T-helper 22 cell (primary cell): Measurements from ENCODE around the gene CDR2.

Source experiments
- DNase-seq: peaks from one replicate; pipeline ENCODE4 v3.0.0-alpha.2; 2020; ENCODE audit warnings: low read depth

Gene CDR2

GRCh38 chr16:22323959-22324786 is 50.2 kb downstream of the CDR2 start:
- DNase-seq, result no peak

DNA sequence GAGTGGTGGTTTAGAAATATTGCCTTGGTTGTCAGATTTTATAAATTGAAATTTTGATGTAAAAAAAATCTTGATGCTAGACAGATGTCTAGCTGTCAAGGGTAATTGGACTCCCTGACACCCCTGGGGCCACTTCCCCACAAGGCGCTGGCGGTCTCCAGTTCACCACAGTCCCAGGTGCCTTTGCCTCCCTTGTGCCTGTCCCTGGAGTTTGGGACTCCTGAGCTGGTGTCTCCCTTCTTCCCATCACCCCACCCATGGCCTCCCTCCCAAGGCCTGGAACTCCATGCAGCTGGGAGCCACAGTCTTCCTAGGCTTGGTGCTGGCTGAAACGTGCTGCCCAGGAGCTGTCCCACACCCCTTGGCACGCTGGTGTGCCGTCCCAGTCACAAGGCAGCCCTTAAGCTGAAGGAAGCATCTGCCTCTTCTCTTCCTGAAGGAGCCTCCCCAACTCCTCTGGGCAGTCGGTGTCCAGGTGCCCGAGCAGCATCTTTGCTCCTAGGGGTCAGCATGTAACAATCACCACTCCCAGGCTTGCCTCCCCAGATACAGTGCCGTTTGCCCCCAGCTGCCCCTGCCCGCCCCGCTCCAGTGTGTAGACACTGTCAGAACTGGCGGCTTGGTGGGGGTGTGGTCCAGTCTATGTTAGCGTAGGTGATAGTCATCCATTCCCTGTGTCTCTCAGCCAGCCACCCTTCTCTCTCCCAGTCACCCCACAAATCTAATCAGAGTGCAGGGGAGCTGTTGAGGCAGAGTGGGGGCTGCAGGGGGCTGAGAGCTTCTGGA is 51.1 kb downstream of the CDR2 start:
- DNase-seq, result no peak

DNA sequence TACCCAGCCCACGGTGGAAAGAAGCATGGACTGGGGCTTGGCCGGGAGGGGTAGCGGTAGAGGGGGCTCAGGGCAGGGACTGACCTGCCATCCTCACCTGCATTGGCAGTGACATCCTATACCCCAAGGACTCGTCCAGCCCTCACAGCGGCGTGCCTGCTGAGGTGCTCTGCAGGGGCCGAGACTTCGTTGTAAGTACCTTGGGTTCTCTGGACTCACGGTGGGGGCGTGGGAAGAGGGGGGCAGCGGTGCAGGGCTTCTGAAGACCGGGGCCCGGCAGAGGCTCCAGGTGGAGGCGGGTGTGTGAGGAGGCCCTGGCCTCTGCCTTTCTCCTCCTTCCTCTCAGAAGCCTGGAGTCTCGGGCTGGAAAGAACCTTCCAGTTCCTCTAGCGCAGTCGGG is 51.7 kb downstream of the CDR2 start:
- no peak for DNase-seq

GRCh38 chr16:22322021-22322471 is 52.4 kb downstream of the CDR2 start:
- no peak for DNase-seq

DNA sequence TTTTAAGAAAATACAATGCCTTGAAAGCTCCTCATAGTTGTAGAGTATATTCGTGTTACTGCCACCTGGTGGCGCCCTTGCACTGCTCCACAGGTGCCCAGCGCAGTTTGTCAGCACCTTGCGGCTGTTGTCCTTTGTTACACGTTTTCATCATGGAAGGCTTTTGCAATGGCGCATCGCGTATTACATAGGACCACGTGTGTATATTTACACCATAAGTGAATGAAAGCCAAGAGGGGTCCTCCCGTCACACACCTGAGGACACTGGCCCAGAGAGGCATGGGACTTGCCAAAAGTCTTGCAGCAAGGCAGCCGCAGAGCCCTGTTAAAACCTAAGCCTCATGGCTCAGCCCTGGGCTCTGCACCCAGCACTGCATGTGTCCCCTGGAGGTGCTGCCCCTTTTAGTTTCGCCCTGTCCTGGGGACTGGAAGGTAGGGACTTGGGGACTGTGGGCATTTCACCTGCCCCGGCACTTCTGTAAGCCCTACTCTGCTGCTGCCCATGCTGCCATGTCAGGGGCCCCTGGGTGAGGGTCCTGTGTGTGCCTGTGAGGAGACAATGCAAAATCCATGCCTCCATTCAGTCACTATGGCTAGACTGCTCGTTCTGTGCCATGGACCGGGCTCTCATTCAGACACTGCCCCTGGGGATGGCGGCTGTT is 52.9 kb downstream of the CDR2 start:
- DNase-seq, result peak; percentile 41

DNA sequence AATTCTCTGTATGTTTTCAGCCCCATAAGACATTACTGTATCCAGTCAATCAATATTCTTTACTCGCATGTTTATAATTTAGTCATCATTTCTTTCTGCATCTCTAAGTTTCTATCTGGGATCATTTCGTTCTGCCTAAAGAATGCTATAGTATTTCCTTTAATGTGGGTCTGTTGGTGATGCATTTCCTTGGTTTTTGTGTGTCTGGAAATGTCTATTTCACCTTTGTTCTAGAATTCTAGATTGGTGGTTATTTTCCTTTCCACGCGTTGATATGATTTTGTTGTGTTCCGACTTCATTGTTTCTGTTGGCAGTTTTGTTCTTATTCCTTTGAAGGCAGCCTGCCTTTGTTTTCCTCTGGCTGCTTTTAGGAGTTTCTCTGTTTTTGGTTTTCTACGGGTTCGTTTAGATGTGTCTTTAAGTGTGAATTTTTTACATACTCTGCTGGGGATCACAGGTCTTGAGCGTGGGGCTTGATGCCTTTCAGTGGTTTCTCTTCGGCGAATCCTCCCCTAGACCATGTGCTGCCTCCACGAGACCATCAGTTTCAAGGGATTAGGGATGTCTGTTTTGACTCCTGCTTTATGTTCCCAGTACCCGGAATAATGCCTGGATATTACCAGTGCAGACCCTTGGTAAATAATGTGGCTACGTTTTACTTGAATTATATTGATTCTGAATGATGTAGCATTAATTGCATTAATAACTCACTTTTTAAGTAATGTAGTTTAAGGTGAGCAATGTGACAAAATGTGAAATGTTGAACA is 53.7 kb downstream of the CDR2 start:
- DNase-seq, result no peak

GRCh38 chr16:22318690-22319358 is 55.6 kb downstream of the CDR2 start:
- peak; percentile 19 for DNase-seq

DNA sequence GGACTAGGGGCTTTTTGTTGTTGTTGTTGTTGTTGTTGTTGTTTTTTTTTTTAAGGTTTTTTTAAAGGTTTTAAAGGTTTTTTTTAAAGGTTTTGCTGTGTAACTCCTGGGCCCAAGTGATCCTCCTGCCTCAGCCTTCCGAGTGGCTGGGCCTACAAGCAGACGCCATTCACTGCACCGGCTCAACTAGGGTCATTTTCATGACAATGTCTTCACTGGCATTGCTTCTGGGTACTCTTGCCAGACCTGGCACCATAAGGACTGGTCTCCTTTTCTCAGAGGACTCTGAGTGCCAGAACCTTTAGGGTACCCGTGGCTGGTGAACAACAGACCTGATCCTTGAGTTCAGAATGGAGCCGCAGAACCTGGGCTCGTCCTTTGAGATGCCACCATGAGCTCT is 56.8 kb downstream of the CDR2 start:
- no peak for DNase-seq

- no peak for DNase-seq
These were observed 57.4 kb downstream of the CDR2 start for GRCh38 chr16:22317001-22317530.

GRCh38 chr16:22316411-22316811 is 58.0 kb downstream of the CDR2 start:
- no peak for DNase-seq

- DNase-seq, result no peak
These were observed 58.4 kb downstream of the CDR2 start for GRCh38 chr16:22315979-22316378.

DNA sequence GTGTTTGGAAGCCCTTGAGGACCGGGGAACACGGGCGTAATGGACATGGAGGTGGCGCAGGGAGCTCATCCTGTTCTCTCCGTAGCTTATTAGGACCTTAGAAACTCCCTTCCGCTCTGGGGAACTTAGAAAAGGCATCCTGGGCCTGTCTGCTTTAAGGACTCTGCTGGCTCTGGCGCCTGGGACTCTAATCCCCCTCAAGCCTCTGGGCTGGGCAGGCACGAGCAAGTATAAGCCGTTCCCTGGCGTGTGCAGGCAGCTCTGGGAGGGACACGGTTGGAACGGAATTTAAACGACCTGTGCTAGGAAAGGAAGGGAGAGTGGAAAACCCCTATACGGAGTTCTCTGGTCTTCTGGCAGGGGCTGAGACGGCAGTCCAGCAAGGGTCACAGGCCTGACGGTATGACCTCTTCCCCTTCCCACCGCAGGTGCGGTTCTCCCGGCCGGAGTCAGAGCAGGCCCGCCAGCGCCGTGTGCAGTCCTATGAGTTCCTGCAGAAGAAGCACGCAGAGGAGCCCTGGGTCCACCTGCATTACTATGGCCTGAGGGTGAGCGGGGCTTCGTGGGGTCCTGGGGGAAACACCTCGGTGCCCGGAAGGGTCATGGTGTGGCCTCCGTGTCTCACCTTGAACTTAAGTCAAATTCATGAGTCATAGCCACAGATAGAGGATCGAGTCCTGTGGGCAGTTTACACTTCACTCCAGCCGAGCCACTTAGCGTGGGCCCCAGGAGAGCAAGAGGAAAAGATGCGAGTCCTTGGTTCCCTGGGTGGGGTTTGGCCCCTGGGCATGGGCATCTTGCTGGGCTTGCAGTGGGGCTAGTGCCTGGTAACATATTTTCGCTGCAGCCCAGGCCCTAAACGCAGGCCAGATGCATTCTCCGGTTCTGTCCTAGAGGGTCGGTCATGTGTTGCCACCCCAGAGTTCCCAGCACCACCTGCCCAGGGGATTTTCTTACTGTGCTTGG is 59.5 kb downstream of the CDR2 start:
- no peak for DNase-seq

- no peak for DNase-seq
These were observed 60.4 kb downstream of the CDR2 start for GRCh38 chr16:22313876-22314470.

DNA sequence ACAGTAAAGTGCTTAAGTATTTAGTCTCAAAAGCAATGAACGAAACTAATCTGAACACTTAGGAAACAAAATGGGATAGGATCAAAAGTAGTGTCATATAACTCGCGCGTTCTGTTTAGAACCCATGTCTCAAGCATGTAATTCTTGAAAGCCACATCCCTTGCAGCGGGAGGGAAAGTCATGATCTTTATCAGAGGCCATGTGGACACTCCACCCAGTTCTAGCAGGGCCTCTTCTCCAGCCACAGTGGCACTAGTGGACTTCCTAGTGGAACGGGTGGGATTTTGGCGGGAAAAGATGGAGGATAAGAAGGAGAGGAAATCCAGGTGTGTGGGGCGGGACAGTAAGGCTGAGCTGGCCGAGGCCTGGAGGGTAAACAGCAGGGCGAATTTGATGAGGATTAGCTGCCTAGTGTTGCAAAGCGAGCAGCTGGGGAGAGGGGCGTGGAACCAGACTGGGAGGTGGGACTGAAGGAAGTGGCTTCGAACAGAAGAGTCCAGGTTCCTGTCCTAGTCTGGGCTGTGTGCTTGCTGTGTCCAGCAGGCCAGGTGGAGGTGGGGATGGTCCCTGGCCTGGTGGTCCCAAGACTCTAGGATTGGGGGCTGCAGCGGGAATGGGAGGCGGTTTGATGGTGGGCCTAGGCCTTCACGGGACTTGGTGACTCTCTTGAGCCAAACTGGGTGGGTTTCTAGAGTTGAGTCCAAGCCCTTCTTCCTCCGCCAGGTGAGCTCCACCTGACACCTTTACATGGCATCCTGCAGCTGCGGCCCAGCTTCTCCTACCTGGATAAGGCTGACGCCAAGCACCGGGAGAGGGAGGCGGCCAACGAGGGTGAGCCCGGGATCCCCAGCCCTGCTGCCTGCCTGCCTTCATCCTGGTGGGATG is 61.3 kb downstream of the CDR2 start:
- DNase-seq, result no peak

DNA sequence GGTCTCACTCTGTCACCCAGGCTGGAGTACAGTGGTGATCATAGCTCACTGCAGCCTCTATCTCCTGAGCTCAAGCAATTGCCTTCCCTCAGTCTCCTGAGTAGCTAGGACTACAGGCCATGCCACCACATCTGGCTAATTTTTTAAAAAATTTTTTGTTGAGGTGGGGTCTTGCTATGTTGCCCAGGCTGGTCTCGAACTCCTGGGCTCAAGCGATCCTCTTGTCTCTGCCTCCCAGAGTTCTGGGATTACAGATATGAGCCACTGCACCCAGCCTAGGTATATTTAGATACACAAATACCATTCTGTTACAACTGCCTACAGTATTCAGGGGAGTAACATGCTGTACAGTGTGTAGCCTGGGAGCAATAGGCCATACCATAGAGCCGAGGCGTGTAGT is 62.9 kb downstream of the CDR2 start:
- DNase-seq, result no peak

DNA sequence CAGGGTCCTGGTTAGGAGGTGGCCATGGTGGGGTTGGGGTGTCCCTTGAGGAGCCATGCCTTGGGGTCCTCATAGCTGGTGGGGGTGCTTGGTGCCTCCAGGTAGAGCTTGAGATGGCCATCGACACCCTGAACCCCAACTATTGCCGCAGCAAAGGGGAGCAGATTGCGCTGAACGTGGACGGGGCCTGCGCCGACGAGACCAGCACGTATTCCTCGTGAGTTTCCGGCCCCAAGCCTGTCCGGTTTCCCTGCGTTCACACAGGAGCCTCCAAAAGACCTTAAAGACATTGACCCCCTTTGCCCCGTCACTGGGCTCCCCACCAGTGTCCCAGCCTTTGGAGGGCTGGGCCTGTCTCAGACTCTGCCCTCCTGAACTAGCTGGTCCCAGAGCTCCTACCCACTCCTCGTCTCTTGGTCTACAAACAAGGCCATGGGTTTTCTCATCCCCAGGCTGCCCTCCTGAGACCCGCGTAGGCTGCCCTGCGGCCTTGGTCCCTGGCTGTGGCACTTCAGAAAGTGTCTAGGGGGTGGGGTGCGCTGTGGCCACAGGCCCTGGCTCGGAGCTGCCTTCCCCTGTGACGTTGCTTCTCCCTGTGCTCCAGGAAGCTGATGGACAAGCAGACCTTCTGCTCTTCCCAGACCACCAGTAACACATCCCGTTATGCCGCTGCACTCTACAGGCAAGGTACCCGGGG is 65.4 kb downstream of the CDR2 start:
- DNase-seq, result no peak

DNA sequence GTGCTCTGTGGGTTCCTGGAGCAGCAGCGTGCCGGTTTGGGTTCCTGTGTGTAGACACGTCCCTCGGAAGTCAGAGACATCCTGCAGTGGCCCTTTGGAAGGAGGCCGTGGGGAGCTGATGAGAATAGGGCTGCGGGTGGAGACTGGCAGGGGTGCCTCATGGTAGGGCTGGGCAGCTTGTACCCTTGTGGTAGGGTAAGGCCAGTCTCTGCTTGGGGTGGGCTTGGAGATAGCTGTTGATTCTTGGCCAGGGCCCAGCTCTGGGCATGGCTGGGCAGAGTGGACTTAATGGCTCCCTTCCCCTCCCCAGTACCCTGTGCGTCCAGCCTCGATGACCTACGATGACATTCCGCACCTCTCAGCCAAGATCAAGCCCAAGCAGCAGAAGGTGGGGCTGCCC is 66.6 kb downstream of the CDR2 start:
- DNase-seq, result no peak

DNA sequence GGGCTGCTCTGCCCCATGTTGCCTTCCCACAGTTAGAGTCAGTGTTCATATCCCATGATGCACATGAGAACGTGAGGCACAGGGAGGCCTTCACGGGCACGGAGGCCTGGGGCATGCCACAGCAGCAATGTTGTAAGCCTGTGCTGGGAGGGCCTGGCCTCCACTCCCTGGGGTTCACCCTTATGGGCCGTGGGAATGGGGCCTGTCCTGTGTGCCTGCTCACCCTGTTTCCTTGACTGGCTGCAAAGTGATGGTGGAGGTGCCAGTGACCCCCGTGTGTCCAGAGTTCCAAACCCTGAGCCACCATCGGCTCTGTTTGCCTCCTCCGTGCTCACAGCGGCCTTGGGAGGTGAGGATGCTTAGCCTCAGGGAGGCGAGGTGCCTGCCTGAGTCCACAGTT is 67.6 kb downstream of the CDR2 start:
- DNase-seq, result no peak
